ENCODE results near the gene NOC2L. TPM values are rescaled to one million over a fixed set of nuclear protein-coding genes. Genes with fewer than 3 reads are reported as not detected.

NOC2L gene
- total and polyA plus RNA-seq, 12 donors, result 38.3 to 64.8 (median 43.5) TPM

DNA sequence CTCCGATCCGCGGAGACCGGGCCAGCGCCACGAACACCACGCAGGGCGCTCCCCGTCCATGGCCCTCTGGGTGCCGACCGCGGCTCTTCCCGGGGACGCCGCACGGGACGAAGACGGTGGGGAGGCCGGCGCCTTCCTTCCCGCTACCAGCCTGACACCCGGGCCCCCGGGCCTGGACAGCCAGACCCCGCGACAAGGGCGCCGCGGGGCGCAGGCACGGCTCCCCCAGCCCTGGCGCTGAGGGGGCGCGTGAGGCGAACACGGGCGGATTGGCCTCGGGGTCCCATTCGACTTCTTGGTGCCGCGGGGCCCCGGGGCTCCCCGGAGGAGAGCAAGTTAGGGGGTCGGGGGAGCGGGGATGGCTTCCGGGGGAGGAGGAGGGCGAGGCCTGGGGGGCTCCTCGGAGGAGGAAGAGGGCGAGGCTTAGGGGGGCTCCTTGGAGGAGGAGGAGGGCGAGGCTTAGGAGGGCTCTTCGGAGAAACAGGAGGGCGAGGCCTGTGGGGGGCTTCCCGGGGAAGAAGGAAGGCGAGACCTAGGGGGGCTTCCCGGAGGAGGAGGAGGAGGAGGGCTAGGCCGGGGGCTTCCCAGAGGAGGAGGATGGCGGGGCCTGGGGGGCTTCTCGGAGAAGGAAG lies 791 bp upstream of the NOC2L start:
- no peak for DNase-seq
- H3K4me3 ChIP-seq, result peak overlapping the region in 9 of 10 donors; percentile 79 to 100 (median 97)
- peaks cover 0 to 4% (median 0%) of the 10 kb centered on the region in 7 donors for H3K27me3 ChIP-seq
- 26 to 28% methylated on average over 54 to 57 of the region's 57 CpGs for WGBS, 2 donors
- peak overlapping the region in 1 of 10 donors; percentile 86 for H3K27ac ChIP-seq
- peaks cover 12 to 33% (median 23%) of the 10 kb centered on the region in 9 donors for H3K4me1 ChIP-seq
- H3K36me3 ChIP-seq, result peaks cover 0 to 34% (median 14%) of the 10 kb centered on the region in 9 donors
- ATAC-seq, result peak in 3 of 8 donors; percentile 1 to 11 (median 7)
- no peak for TF ChIP-seq CTCF (IDR thresholded peaks at IDR 0.05)
- intact Hi-C loops (cut with DNase I), result loop anchor here in 4 of 10 donors (5.0 to 10.0 kb wide), 2 partner anchors 53 to 55 kb away; no protein-coding TSS in a partner anchor
- no peaks in the 10 kb centered on the region for H3K9me3 ChIP-seq

- Histone ChIP-seq H3K4me3 (no peak overlapping the region), H3K36me3 (peaks cover 0 to 57% (median 36%) of the 10 kb centered on the region in 9 donors), H3K4me1 (peaks cover 12 to 33% (median 23%) of the 10 kb centered on the region in 9 donors), H3K9me3 (no peaks in the 10 kb centered on the region), H3K27ac (no peak overlapping the region), H3K27me3 (peaks cover 0 to 4% (median 0%) of the 10 kb centered on the region in 7 donors)
- TF ChIP-seq CTCF (IDR thresholded peaks at IDR 0.05), result no peak
- intact Hi-C loops (cut with DNase I), result loop anchor here in 3 of 10 donors (5.0 to 10.0 kb wide), 2 partner anchors 49 to 52 kb away; no protein-coding TSS in a partner anchor
- DNase-seq (no peak), ATAC-seq (no peak)
- WGBS, 2 donors, result 87 to 94% methylated on average over 11 of the region's 11 CpGs
Observed at GRCh38 chr1:956636-957035, 2.4 kb downstream of the NOC2L start.

DNA sequence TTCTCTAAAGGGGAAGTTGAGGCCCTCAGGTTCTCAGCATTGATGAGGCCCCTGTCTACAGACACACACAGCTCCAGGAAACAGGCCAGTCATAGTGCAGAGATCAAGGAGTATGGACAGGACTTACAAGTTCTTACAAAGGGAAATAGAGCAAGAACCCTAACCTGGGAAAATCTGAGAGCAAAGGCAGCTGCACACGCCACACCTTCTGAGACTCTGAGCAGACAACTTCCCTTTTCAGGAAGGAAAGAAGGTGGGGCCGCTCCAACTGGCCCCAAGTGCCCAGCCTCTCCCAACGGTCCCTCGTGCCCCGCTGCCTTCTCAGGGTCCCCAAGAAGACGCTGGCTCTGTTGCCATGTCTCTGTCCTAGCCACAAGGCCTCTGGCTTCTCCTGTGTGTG lies 3.6 kb downstream of the NOC2L start:
- Histone ChIP-seq H3K27me3 (peaks cover 0 to 4% (median 0%) of the 10 kb centered on the region in 7 donors), H3K4me3 (no peak overlapping the region), H3K36me3 (peaks cover 0 to 68% (median 38%) of the 10 kb centered on the region in 9 donors), H3K4me1 (peaks cover 12 to 28% (median 23%) of the 10 kb centered on the region in 9 donors), H3K27ac (no peak overlapping the region), H3K9me3 (no peaks in the 10 kb centered on the region)
- ATAC-seq, result no peak
- WGBS, 2 donors, result 82 to 84% methylated on average over 6 of the region's 6 CpGs
- no peak for TF ChIP-seq CTCF (IDR thresholded peaks at IDR 0.05)
- intact Hi-C loops (cut with DNase I), result loop anchor here in 3 of 10 donors (5.0 to 10.0 kb wide), 2 partner anchors 48 to 51 kb away; no protein-coding TSS in a partner anchor
- DNase-seq, result no peak

GRCh38 chr1:954927-955326 lies 4.1 kb downstream of the NOC2L start:
- intact Hi-C loops (cut with DNase I), result loop anchor here in 3 of 10 donors (5.0 to 10.0 kb wide), 2 partner anchors 48 to 50 kb away; no protein-coding TSS in a partner anchor
- Histone ChIP-seq H3K36me3 (peaks cover 0 to 74% (median 42%) of the 10 kb centered on the region in 9 donors), H3K27me3 (peaks cover 0 to 4% (median 0%) of the 10 kb centered on the region in 7 donors), H3K4me3 (no peak overlapping the region), H3K9me3 (no peaks in the 10 kb centered on the region), H3K4me1 (peaks cover 12 to 27% (median 23%) of the 10 kb centered on the region in 9 donors), H3K27ac (no peak overlapping the region)
- no peak for ATAC-seq
- TF ChIP-seq CTCF (IDR thresholded peaks at IDR 0.05), result no peak
- 88 to 93% methylated on average over 13 of the region's 13 CpGs for WGBS, 2 donors
- no peak for DNase-seq
